ENCODE results near the gene FLAD1. TPM values are rescaled to one million over a fixed set of nuclear protein-coding genes. Genes with fewer than 3 reads are reported as not detected.

The FLAD1 gene
- total and polyA plus RNA-seq, 2 of the 8 experiments (the other 6 are each of a cell fraction or from before 2014, with no cell fraction given) = 104 to 143 TPM

GRCh38 chr1:155000411-155000725 lies 17.2 kb downstream of the FLAD1 start (continued):
- no peak for TF ChIP-seq RAD21 (IDR thresholded peaks at IDR 0.05 in 1 of 2, conservative IDR thresholded peaks at IDR 0.05 in 1 of 2; ENCODE audit: low read depth in 2 of 2, low read length in 2 of 2)

Measured in H1 (cell line).